Sigmoid colon (tissue), 7 donors: Measurements from ENCODE around the gene EN2. TPM values are rescaled to one million over a fixed set of nuclear protein-coding genes. Genes with fewer than 3 reads are reported as not detected.

Experiments
- DNase-seq: peaks from one replicate; pipeline ENCODE4 v3.0.0-alpha.2; 2019
- H3K27ac ChIP-seq, 4 donors: fragments of 200-600 bp; sonication (generic); one replicate each; pipeline ENCODE4 v1.5.1; 2016 to 2019; ENCODE audit warnings: mild to moderate bottlenecking in 1 of 4
- H3K27me3 ChIP-seq, 3 donors: fragments of 200-600 bp; sonication (generic); one replicate each; pipeline ENCODE4 v1.5.1; 2019; ENCODE audit warnings: mild to moderate bottlenecking in 1 of 3
- H3K36me3 ChIP-seq, 4 donors: fragments of 200-600 bp; sonication (generic); one replicate each; pipeline ENCODE4 v1.5.1; 2016 to 2019
- H3K4me1 ChIP-seq, 4 donors: fragments of 200-600 bp; sonication (generic); one replicate each; pipeline ENCODE4 v1.5.1; 2017 to 2019
- H3K4me3 ChIP-seq, 4 donors: fragments of 200-600 bp; sonication (generic); one replicate each; pipeline ENCODE4 v1.5.1; 2017 to 2019; ENCODE audit warnings: mild to moderate bottlenecking in 2 of 4, moderate library complexity in 1 of 4
- H3K9me3 ChIP-seq, 4 donors: fragments of 200-600 bp in 3 of 4; sonication (generic) in 3 of 4; one replicate each; pipeline versions ENCODE4 v1.5.1 to v1.6.1; 2013 to 2019
- EP300 ChIP-seq, 4 donors: sonication (generic); formaldehyde crosslinking; IDR thresholded peaks; one replicate each; pipeline ENCODE4 v1.6.1; 2017; ENCODE audit warnings: antibody characterized with exemption in 4 of 4
- POLR2A ChIP-seq, 2 donors: fragments of 450-650 bp; IDR thresholded peaks; one replicate each; pipeline ENCODE4 v1.6.1; 2016; ENCODE audit warnings: antibody characterized with exemption in 2 of 2, mild to moderate bottlenecking in 2 of 2, moderate library complexity in 2 of 2
- POLR2AphosphoS5 ChIP-seq, 4 donors: sonication (generic); formaldehyde crosslinking; IDR thresholded peaks; one replicate each; pipeline ENCODE4 v1.6.1; 2017; ENCODE audit warnings: antibody characterized with exemption in 4 of 4
- WGBS, 2 donors: extraction: QIAGEN DNeasy Blood & Tissue Kit; methylation state at CpG; one replicate each; pipeline ENCODE4 v1.1.7; 2013; 5-methylcytosine and 5-hydroxymethylcytosine counted together
- intact Hi-C: fragments of 100-400 bp; cut with DNase I; formaldehyde crosslinking; loops from one replicate; pipeline ENCODE4 v1.15.1; 2023
- polyA plus RNA-seq, 3 donors: library from polyadenylated mRNA; stranded (reverse); fragments of 200-250 nt; gene quantifications; one replicate each; pipeline ENCODE4 v1.2.3, GENCODE V29; 2013
- total RNA-seq, 4 donors: library from RNA; depleted of rRNA; stranded (reverse); fragments of >200 nt; gene quantifications; one replicate each; pipeline ENCODE4 v1.1.0, GENCODE V29; 2016
- TF ChIP-seq, protein P1 (sequence below), 4 experiments: fragments of 450-650 bp in 3 of 4; fragments of 200-600 bp in 1 of 4; IDR thresholded peaks; one replicate each; pipeline ENCODE4 v1.5.1; 2016 to 2019; ENCODE audit warnings: antibody characterized with exemption in 4 of 4, mild to moderate bottlenecking in 3 of 4, moderate library complexity in 2 of 4
- donor health status: healthy with polysubstance abuse.
- donor health status: Bipolar disorder and iron deficiency.
- donor health status: healthy.

EN2 gene
- total and polyA plus RNA-seq, 7 donors: 0.14 to 0.16 TPM; not detected in 5

DNA sequence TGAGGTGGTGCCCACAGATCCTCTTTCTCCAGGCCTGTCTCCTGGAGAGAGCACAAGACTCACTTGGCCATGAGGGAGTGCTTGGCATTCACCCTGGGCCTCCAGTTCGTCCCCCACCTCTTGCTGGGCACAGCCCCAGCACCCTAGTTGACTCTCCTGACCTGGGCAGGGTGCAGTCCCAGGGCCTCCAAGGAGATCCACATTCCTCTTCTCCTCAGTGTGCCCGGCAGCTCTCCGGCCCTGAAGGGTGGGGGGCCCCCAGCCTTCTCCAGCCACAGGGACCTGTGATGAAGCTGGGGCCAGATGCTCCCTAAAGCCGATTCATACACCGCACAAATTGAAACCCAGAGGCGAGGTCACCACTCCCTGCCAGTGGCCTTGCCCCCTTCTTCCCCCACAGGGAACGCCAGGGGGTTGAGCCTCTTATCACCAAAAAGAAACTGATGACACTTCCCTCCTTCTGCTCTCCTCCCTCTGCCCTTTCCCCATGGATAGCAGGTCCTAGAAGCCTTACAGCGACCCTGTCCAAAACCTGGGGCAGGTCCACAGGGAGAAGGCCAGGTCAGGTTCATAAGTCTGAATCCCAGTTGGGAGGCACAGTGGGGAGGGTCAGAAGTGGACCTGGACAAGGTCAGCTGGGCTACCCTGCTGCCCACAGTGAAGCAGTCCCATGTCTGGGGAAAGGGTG lies 3.1 kb downstream of the EN2 start:
- TF ChIP-seq, protein P1, sequence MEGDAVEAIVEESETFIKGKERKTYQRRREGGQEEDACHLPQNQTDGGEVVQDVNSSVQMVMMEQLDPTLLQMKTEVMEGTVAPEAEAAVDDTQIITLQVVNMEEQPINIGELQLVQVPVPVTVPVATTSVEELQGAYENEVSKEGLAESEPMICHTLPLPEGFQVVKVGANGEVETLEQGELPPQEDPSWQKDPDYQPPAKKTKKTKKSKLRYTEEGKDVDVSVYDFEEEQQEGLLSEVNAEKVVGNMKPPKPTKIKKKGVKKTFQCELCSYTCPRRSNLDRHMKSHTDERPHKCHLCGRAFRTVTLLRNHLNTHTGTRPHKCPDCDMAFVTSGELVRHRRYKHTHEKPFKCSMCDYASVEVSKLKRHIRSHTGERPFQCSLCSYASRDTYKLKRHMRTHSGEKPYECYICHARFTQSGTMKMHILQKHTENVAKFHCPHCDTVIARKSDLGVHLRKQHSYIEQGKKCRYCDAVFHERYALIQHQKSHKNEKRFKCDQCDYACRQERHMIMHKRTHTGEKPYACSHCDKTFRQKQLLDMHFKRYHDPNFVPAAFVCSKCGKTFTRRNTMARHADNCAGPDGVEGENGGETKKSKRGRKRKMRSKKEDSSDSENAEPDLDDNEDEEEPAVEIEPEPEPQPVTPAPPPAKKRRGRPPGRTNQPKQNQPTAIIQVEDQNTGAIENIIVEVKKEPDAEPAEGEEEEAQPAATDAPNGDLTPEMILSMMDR (IDR thresholded peaks at IDR 0.05): no peak
- TF ChIP-seq POLR2AphosphoS5 (IDR thresholded peaks at IDR 0.05) (no peak), EP300 (IDR thresholded peaks at IDR 0.05) (no peak), POLR2A (IDR thresholded peaks at IDR 0.05) (no peak)
- DNase-seq: no peak
- Histone ChIP-seq H3K4me3 (no peak overlapping the region), H3K9me3 (no peaks in the 10 kb centered on the region), H3K4me1 (peaks cover 0 to 36% (median 34%) of the 10 kb centered on the region in 4 donors), H3K27ac (no peak overlapping the region), H3K27me3 (peaks cover 71 to 97% (median 92%) of the 10 kb centered on the region in 3 donors), H3K36me3 (no peaks in the 10 kb centered on the region)
- 11 to 16% methylated on average over 8 of the region's 8 CpGs for WGBS, 2 donors
- intact Hi-C loops: no loop called here

DNA sequence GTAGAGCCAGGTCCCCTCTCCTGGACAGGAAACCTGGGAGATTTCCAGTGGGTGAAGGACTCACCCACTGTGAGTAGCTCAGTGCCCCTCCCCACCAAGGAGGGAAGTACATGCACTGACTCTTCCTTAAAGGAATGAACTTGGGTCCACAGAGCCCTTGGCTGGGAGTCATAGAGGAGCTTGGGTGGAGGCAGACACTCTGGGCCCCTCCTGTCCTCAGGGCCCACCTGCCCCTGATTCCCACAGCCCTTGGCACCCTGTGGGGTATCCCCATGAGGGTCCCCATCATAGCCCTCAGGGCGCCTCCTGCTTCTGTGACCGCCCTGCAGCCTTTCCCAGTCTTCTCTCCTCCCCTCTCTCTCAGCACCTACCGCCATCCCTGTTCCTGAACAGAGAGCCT lies 3.7 kb downstream of the EN2 start:
- Histone ChIP-seq H3K9me3 (no peaks in the 10 kb centered on the region), H3K27me3 (peaks cover 71 to 97% (median 92%) of the 10 kb centered on the region in 3 donors), H3K36me3 (no peaks in the 10 kb centered on the region), H3K4me1 (peaks cover 0 to 36% (median 34%) of the 10 kb centered on the region in 4 donors), H3K27ac (no peak overlapping the region), H3K4me3 (no peak overlapping the region)
- TF ChIP-seq POLR2A (IDR thresholded peaks at IDR 0.05): no peak
- no peak for TF ChIP-seq EP300 (IDR thresholded peaks at IDR 0.05)
- TF ChIP-seq, protein P1 (IDR thresholded peaks at IDR 0.05): no peak
- no peak for DNase-seq
- 38 to 46% methylated on average over 3 of the region's 3 CpGs for WGBS, 2 donors
- intact Hi-C loops: no loop called here

DNA sequence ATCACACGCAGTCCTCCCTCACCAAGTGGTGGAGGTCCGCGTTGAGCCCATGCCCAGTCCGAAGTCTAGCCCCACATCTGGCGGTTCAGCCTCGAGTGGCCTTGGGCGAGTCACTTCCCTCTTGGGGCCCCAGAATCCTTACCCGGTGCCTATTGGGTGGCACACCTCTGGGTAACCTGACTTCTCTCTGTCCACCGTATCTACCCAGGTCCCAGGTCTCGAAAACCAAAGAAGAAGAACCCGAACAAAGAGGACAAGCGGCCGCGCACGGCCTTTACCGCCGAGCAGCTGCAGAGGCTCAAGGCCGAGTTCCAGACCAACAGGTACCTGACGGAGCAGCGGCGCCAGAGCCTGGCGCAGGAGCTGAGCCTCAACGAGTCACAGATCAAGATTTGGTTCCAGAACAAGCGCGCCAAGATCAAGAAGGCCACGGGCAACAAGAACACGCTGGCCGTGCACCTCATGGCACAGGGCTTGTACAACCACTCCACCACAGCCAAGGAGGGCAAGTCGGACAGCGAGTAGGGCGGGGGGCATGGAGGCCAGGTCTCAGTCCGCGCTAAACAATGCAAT lies 4.3 kb downstream of the EN2 start:
- Histone ChIP-seq H3K27ac (no peak overlapping the region), H3K36me3 (no peaks in the 10 kb centered on the region), H3K9me3 (no peaks in the 10 kb centered on the region), H3K4me3 (no peak overlapping the region), H3K4me1 (peaks cover 0 to 36% (median 34%) of the 10 kb centered on the region in 4 donors), H3K27me3 (peaks cover 71 to 97% (median 92%) of the 10 kb centered on the region in 3 donors)
- TF ChIP-seq POLR2A (IDR thresholded peaks at IDR 0.05): no peak
- no peak for TF ChIP-seq EP300 (IDR thresholded peaks at IDR 0.05)
- no peak for TF ChIP-seq POLR2AphosphoS5 (IDR thresholded peaks at IDR 0.05)
- TF ChIP-seq, protein P1 (IDR thresholded peaks at IDR 0.05): no peak
- DNase-seq: no peak
- intact Hi-C loops: no loop called here
- 10 to 13% methylated on average over 33 of the region's 33 CpGs for WGBS, 2 donors

DNA sequence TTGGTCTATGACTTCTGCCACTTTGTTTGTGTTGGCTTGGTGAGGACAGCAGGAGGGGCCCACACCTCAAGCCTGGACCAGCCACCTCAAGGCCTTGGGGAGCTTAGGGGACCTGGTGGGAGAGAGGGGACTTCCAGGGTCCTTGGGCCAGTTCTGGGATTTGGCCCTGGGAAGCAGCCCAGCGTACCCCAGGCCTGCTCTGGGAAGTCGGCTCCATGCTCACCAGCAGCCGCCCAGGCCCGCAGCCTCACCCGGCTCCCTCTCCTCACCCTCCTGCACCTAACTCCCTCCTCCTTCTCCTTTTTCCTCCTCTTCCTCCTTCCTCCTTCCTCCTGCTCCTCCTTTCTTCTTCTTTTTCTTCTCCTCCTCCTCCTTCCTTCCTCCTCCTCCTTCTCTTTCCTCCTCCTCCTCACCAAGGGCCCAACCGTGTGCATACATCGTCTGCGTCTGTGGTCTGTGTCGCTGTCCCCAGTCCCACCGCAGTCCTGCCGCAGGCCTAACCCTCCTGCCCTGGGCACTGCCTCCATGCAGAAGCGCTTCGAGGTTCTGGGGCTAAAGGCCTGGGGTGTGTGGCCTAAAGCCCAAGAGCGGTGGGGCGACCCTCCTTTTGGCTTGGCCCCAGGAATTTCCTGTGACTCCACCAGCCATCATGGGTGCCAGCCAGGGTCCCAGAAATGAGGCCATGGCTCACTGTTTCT lies 5.3 kb downstream of the EN2 start:
- Histone ChIP-seq H3K36me3 (no peaks in the 10 kb centered on the region), H3K27me3 (peaks cover 75 to 100% (median 97%) of the 10 kb centered on the region in 3 donors), H3K9me3 (no peaks in the 10 kb centered on the region), H3K4me1 (peaks cover 0 to 40% (median 38%) of the 10 kb centered on the region in 4 donors), H3K27ac (no peak overlapping the region), H3K4me3 (no peak overlapping the region)
- intact Hi-C loops: no loop called here
- 13 to 18% methylated on average over 15 of the region's 15 CpGs for WGBS, 2 donors
- DNase-seq: no peak
- TF ChIP-seq POLR2A (IDR thresholded peaks at IDR 0.05): no peak
- TF ChIP-seq, protein P1 (IDR thresholded peaks at IDR 0.05): no peak
- TF ChIP-seq EP300 (IDR thresholded peaks at IDR 0.05): no peak
- no peak for TF ChIP-seq POLR2AphosphoS5 (IDR thresholded peaks at IDR 0.05)
